GM12878 (cell line): ENCODE data around the gene CCNJ. TPM values are rescaled to one million over a fixed set of nuclear protein-coding genes. Genes with fewer than 3 reads are reported as not detected.

Experiments
- ATAC-seq: fragments of 200-7000 bp; cut with Tn5 transposase; 3 replicates; pipeline ENCODE4 v1.9.1; 2020; ENCODE audit warnings: mild to moderate bottlenecking, moderate library complexity
- BruUV-seq: library from RNA; stranded (reverse); fragments of 400-500 nt; replicated peaks from 2 replicates; lab custom pipeline; 2021; lab: Mats Ljungman, UMichigan
- CTCF ChIA-PET: fragments of 300-600 bp; sonication (Branson Sonifier 250); formaldehyde crosslinking; extraction: SDS; loops from one replicate; lab custom pipeline; 2021; ENCODE audit warnings: inconsistent platforms; lab: Yijun Ruan, JAX
- POLR2A ChIA-PET: fragments of 350-600 bp; formaldehyde crosslinking; extraction: SDS; loops from one replicate; lab custom pipeline; 2021; ENCODE audit warnings: inconsistent platforms; lab: Charles Lee
- RAD21 ChIA-PET: fragments of 300-600 bp; sonication (Branson Sonifier 250); formaldehyde crosslinking; loops from one replicate; lab custom pipeline; 2023; ENCODE audit warnings: antibody characterized with exemption; ENCODE audit not compliant: unreplicated experiment; lab: Charles Lee
- SMC1A ChIA-PET: fragments of 300-600 bp; sonication (Branson Sonifier 250); formaldehyde crosslinking; loops from one replicate; lab custom pipeline; 2023; ENCODE audit not compliant: unreplicated experiment, uncharacterized antibody; lab: Charles Lee
- DNase-seq: peaks from one replicate; pipeline ENCODE4 v3.0.0-alpha.2; 2011; ENCODE audit warnings: low read depth, low spot score
- FAIRE-seq: peaks from 3 replicates; lab custom pipeline; 2011; peaks lifted over from hg19 to GRCh38; lab: Jason Lieb, UNC
- H2AFZ ChIP-seq: 2 replicates; pipeline ENCODE4 v1.6.0; 2011; ENCODE audit warnings: low read depth, low read length, control low read depth; ENCODE audit not compliant: control insufficient read depth
- H3K27ac ChIP-seq: 2 replicates; pipeline ENCODE4 v1.5.1; 2011; ENCODE audit warnings: control low read depth; ENCODE audit not compliant: control insufficient read depth, insufficient read depth
- H3K27me3 ChIP-seq, 2 experiments: replicated peaks in 1 of 2; 2 replicates each; pipeline versions ENCODE4 v1.6.0 to v1.6.1; 2011; ENCODE audit warnings: low read length in 1 of 2; ENCODE audit not compliant: control insufficient read depth in 2 of 2, insufficient read depth in 2 of 2
- H3K36me3 ChIP-seq, 2 experiments: 2 replicates each; pipeline ENCODE4 v1.5.1; 2011; ENCODE audit warnings: low read length in 1 of 2; ENCODE audit not compliant: control insufficient read depth in 2 of 2, insufficient read depth in 2 of 2
- H3K4me1 ChIP-seq: 2 replicates; pipeline ENCODE4 v1.6.1; 2011; ENCODE audit warnings: mild to moderate bottlenecking, low read length, moderate library complexity, mixed read lengths; ENCODE audit not compliant: control insufficient read depth, insufficient read depth
- H3K4me2 ChIP-seq: 2 replicates; pipeline ENCODE4 v1.6.0; 2011; ENCODE audit warnings: control low read depth; ENCODE audit not compliant: control insufficient read depth, insufficient read depth
- H3K4me3 ChIP-seq: fragments of 200-600 bp; sonication (generic); 2 replicates; pipeline ENCODE4 v1.5.1; 2016
- H3K79me2 ChIP-seq: 2 replicates; pipeline ENCODE4 v1.6.0; 2011; ENCODE audit warnings: low read length; ENCODE audit not compliant: control insufficient read depth, insufficient read depth
- H3K9ac ChIP-seq: 2 replicates; pipeline ENCODE4 v1.8.0; 2011; ENCODE audit warnings: low read length, control low read depth, mixed read lengths; ENCODE audit not compliant: control insufficient read depth, insufficient read depth
- H3K9me3 ChIP-seq: replicated peaks from 3 replicates; pipeline ENCODE4 v1.5.1; 2011; ENCODE audit warnings: mild to moderate bottlenecking, low read length; ENCODE audit not compliant: control insufficient read depth, insufficient read depth
- H4K20me1 ChIP-seq: 2 replicates; pipeline ENCODE4 v1.6.0; 2011; ENCODE audit not compliant: control insufficient read depth, insufficient read depth
- CBX5 ChIP-seq: sonication (generic); IDR thresholded peaks from 2 replicates; pipeline ENCODE4 v1.6.1; 2016; ENCODE audit warnings: low read depth, moderate library complexity, mild to moderate bottlenecking, inconsistent platforms
- CREM ChIP-seq: IDR thresholded peaks from 2 replicates; pipeline ENCODE4 v1.6.1; 2014; ENCODE audit warnings: antibody characterized with exemption, low read depth
- HDGF ChIP-seq: fragments of 450-650 bp; IDR thresholded peaks from 2 replicates; pipeline ENCODE4 v1.6.1; 2016; ENCODE audit warnings: antibody characterized with exemption
- IRF4 ChIP-seq: IDR thresholded peaks from 2 replicates; pipeline ENCODE4 v1.6.1; 2011; ENCODE audit warnings: low read depth, low read length
- MTA2 ChIP-seq: fragments of 450-650 bp; IDR thresholded peaks from 2 replicates; pipeline ENCODE4 v1.6.1; 2016; ENCODE audit warnings: low read depth, mild to moderate bottlenecking, moderate library complexity
- NFYA ChIP-seq: IDR thresholded peaks from 2 replicates; pipeline ENCODE4 v1.6.1; 2011; ENCODE audit warnings: low read depth, mild to moderate bottlenecking, low read length, improper control_type of control experiment, borderline replicate concordance
- NR2F1 ChIP-seq: fragments of 450-650 bp; conservative IDR thresholded peaks from 2 replicates; pipeline ENCODE4 v1.6.1; 2017; ENCODE audit warnings: mild to moderate bottlenecking
- RCOR1 ChIP-seq: conservative IDR thresholded peaks from 2 replicates; pipeline ENCODE4 v1.6.1; 2012; ENCODE audit warnings: low read depth, low read length, improper control_type of control experiment
- SIX5 ChIP-seq: IDR thresholded peaks from 2 replicates; pipeline ENCODE4 v1.6.1; 2011; ENCODE audit warnings: mild to moderate bottlenecking, low read depth, low read length, moderate library complexity; ENCODE audit not compliant: severe bottlenecking
- SMAD1 ChIP-seq: fragments of 450-650 bp; IDR thresholded peaks from 2 replicates; pipeline ENCODE4 v1.6.1; 2018; ENCODE audit warnings: mild to moderate bottlenecking, low read depth; ENCODE audit not compliant: partially characterized antibody
- SMAD5 ChIP-seq: IDR thresholded peaks from 2 replicates; pipeline ENCODE4 v1.6.1; 2016; ENCODE audit warnings: antibody characterized with exemption, low read depth
- SPI1 ChIP-seq: IDR thresholded peaks from 2 replicates; pipeline ENCODE4 v1.6.1; 2011; ENCODE audit warnings: low read depth, mild to moderate bottlenecking, low read length, moderate library complexity, borderline replicate concordance; ENCODE audit not compliant: insufficient read depth
- SRF ChIP-seq, 2 experiments: IDR thresholded peaks; 2 replicates each; pipeline ENCODE4 v1.6.1; 2011; ENCODE audit warnings: low read depth in 2 of 2, low read length in 2 of 2, mild to moderate bottlenecking in 1 of 2, moderate library complexity in 1 of 2
- TARDBP ChIP-seq: IDR thresholded peaks from 2 replicates; pipeline ENCODE4 v1.6.1; 2016; ENCODE audit warnings: borderline replicate concordance
- TCF3 ChIP-seq: IDR thresholded peaks from 2 replicates; pipeline ENCODE4 v1.6.1; 2012; ENCODE audit warnings: low read depth, mild to moderate bottlenecking, low read length, borderline replicate concordance; ENCODE audit not compliant: insufficient read depth
- TCF7 ChIP-seq: IDR thresholded peaks from 2 replicates; pipeline ENCODE4 v1.6.1; 2014; ENCODE audit warnings: antibody characterized with exemption, borderline replicate concordance
- ZNF207 ChIP-seq: fragments of 450-650 bp; IDR thresholded peaks from 2 replicates; pipeline ENCODE4 v1.6.1; 2014; ENCODE audit warnings: antibody characterized with exemption, mild to moderate bottlenecking, borderline replicate concordance
- ZSCAN29 ChIP-seq: fragments of 450-650 bp; IDR thresholded peaks from 2 replicates; pipeline ENCODE4 v1.6.1; 2017; ENCODE audit warnings: mild to moderate bottlenecking, moderate library complexity
- in situ Hi-C: fragments of 300-500 bp; cut with MboI; formaldehyde crosslinking; loops from 9 replicates; pipeline ENCODE4 v1.14.3; 2018; ENCODE audit warnings: mixed read lengths
- intact Hi-C: fragments of 100-400 bp; cut with micrococcal nuclease; formaldehyde crosslinking; loops from one replicate; pipeline ENCODE4 v1.14.2; 2022; ENCODE audit not compliant: unreplicated experiment
- polyA plus RNA-seq, 11 experiments: library from polyadenylated mRNA; depleted of rRNA in 4 of 11; unstranded in 6 of 11; stranded (reverse) in 5 of 11; fragments of >200 nt; fragmentation: Nextera tagmentation in 4 of 11; fragmentation: Illumina TruSeq in 1 of 11; extraction: Ambion mirVana in 4 of 11; extraction: Trizol in 1 of 11; gene quantifications; 1 replicate in 1 of 11; 2 replicates in 10 of 11; pipeline versions ENCODE4 v1.2.1 to v1.2.3, GENCODE V29; 2011 to 2016; ENCODE audit warnings: inconsistent platforms in 2 of 11, missing spikeins in 2 of 11, low read depth in 1 of 11
- total RNA-seq, 4 experiments: library from RNA; depleted of rRNA in 3 of 4; stranded (reverse); fragments of >200 nt in 3 of 4; fragmentation: Illumina TruSeq in 1 of 4; extraction: Trizol in 1 of 4; gene quantifications; 2 replicates each; pipeline versions ENCODE4 v1.2.1 to v1.2.3, GENCODE V29; 2013 to 2021
- TF ChIP-seq, protein P1 (sequence below): fragments of 450-650 bp; IDR thresholded peaks from 2 replicates; pipeline ENCODE4 v1.6.1; 2017; ENCODE audit warnings: antibody characterized with exemption, mild to moderate bottlenecking, moderate library complexity

The CCNJ gene
- total and polyA plus RNA-seq, 10 of the 15 experiments (the other 5 are each of a cell fraction or from before 2014, with no cell fraction given): 0.56 to 8.8 (median 6.6) TPM

DNA sequence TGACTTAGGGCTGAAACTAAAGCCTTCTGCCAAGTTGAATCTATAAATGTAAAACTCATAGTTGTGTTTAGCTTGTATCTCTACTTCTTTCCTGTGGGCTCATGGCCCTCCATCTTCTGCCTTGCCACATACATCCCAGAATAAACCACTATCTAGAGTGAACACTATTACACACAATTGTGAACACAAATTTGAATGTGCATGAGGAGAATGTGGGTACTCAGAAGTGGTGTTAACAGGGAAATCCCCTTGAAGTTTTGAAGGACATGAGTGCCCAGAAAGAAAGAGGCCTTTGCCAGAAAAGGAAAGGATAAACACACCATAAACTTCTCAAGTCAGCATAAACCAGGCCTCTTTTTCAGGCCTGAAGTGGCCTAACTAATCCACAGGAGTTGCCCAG, 20.2 kb upstream of the CCNJ start:
- no peaks in the 10 kb centered on the region for H4K20me1 ChIP-seq
- in situ Hi-C loops: loop anchor here (5.0 to 10.0 kb wide), 3 partner anchors 199 to 302 kb away; no protein-coding TSS in a partner anchor
- no peaks in the 10 kb centered on the region for H3K9me3 ChIP-seq
- H3K27me3 ChIP-seq: no peaks in the 10 kb centered on the region
- no peaks in the 10 kb centered on the region for H3K4me1 ChIP-seq
- POLR2A ChIA-PET: no interaction called here
- H3K36me3 ChIP-seq: no peaks in the 10 kb centered on the region
- H3K27ac ChIP-seq: no peak overlapping the region
- RAD21 ChIA-PET: no interaction called here
- TF ChIP-seq SMAD5 (no peak), NR2F1 (no peak), CREM (no peak), RCOR1 (no peak), TCF7 (no peak), IRF4 (no peak), NFYA (no peak), HDGF (no peak), ZSCAN29 (no peak), SIX5 (no peak), TCF3 (no peak), TARDBP (no peak), ZNF207 (no peak), MTA2 (no peak), SMAD1 (no peak), SPI1 (no peak), SRF (IDR thresholded peaks at IDR 0.05; ENCODE audit: low read depth in 2 of 2, low read length in 2 of 2) (no peak), CBX5 (no peak)
- TF ChIP-seq, protein P1, sequence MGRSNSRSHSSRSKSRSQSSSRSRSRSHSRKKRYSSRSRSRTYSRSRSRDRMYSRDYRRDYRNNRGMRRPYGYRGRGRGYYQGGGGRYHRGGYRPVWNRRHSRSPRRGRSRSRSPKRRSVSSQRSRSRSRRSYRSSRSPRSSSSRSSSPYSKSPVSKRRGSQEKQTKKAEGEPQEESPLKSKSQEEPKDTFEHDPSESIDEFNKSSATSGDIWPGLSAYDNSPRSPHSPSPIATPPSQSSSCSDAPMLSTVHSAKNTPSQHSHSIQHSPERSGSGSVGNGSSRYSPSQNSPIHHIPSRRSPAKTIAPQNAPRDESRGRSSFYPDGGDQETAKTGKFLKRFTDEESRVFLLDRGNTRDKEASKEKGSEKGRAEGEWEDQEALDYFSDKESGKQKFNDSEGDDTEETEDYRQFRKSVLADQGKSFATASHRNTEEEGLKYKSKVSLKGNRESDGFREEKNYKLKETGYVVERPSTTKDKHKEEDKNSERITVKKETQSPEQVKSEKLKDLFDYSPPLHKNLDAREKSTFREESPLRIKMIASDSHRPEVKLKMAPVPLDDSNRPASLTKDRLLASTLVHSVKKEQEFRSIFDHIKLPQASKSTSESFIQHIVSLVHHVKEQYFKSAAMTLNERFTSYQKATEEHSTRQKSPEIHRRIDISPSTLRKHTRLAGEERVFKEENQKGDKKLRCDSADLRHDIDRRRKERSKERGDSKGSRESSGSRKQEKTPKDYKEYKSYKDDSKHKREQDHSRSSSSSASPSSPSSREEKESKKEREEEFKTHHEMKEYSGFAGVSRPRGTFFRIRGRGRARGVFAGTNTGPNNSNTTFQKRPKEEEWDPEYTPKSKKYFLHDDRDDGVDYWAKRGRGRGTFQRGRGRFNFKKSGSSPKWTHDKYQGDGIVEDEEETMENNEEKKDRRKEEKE: no peak
- DNase-seq (no peak), ATAC-seq (no peak), FAIRE-seq (no peak)
- no peaks in the 10 kb centered on the region for H3K79me2 ChIP-seq
- SMC1A ChIA-PET: interaction anchor here (1.0 to 1.6 kb wide), 3 partner anchors 9 to 33 kb away, joined by 3 to 4 read pairs (median 3); no protein-coding TSS in a partner anchor
- CTCF ChIA-PET: interaction anchor here (0.6 to 1.7 kb wide), 4 partner anchors 9 to 317 kb away, joined by 3 to 4 read pairs (median 4); no protein-coding TSS in a partner anchor
- H3K4me2 ChIP-seq: no peak overlapping the region
- H3K4me3 ChIP-seq: no peak overlapping the region
- H2AFZ ChIP-seq: no peak overlapping the region
- H3K9ac ChIP-seq: no peak overlapping the region
- no TSS peak for BruUV-seq
- intact Hi-C loops: no loop called here
